T follicular helper cell (primary cell): ENCODE results near the gene TM7SF2.
"Not testable (repeated sequence)": the region's sequence is repeated elsewhere in the genome, so short reads cannot be mapped to it uniquely, and the experiment has no call there.

ENCODE experiments used
- DNase-seq: peaks from one replicate; pipeline ENCODE4 v3.0.0-alpha.2; 2020; ENCODE audit warnings: low read depth

Gene TM7SF2

GRCh38 chr11:65129649-65130441 is 18.2 kb downstream of the TM7SF2 start:
- DNase-seq = no peak

- DNase-seq = no peak
Observed at GRCh38 chr11:65130631-65131416, 19.2 kb downstream of the TM7SF2 start.

GRCh38 chr11:65131417-65131776 is 19.7 kb downstream of the TM7SF2 start:
- DNase-seq = no peak

GRCh38 chr11:65131895-65132237 is 20.2 kb downstream of the TM7SF2 start:
- no peak for DNase-seq

- no peak for DNase-seq
Observed at GRCh38 chr11:65132238-65132987, 20.7 kb downstream of the TM7SF2 start.

GRCh38 chr11:65132988-65133700 is 21.5 kb downstream of the TM7SF2 start:
- DNase-seq = no peak

- DNase-seq = no peak
Observed at GRCh38 chr11:65133724-65134123, 22.1 kb downstream of the TM7SF2 start.

- peak; percentile 87 for DNase-seq
Observed at GRCh38 chr11:65134240-65134951, 22.7 kb downstream of the TM7SF2 start, which contains the start of gene SYVN1. Gene SYVN1, minus strand, starts transcription at chr11:65134519. Its CDS starts 918 bp downstream, at chr11:65133601.

- peak; percentile 81 for DNase-seq
Observed at GRCh38 chr11:65134952-65135632, 23.4 kb downstream of the TM7SF2 start.

GRCh38 chr11:65135633-65136145 is 24.0 kb downstream of the TM7SF2 start:
- no peak for DNase-seq

- DNase-seq = no peak
Observed at GRCh38 chr11:65136515-65137096, 24.9 kb downstream of the TM7SF2 start.

- no peak for DNase-seq
Observed at GRCh38 chr11:65141896-65142494, 30.3 kb downstream of the TM7SF2 start.

GRCh38 chr11:65147352-65148075 is 35.8 kb downstream of the TM7SF2 start:
- DNase-seq = no peak

GRCh38 chr11:65148657-65149056 is 37.0 kb downstream of the TM7SF2 start:
- no peak for DNase-seq

- DNase-seq = not testable (repeated sequence)
Observed at GRCh38 chr11:65150131-65150508, 38.4 kb downstream of the TM7SF2 start.

- DNase-seq = no peak
Observed at GRCh38 chr11:65150509-65151299, 39.0 kb downstream of the TM7SF2 start.

GRCh38 chr11:65151331-65151899 is 39.7 kb downstream of the TM7SF2 start:
- no peak for DNase-seq

GRCh38 chr11:65152122-65152521 is 40.5 kb downstream of the TM7SF2 start:
- no peak for DNase-seq
